B cell (primary cell): ENCODE results near the gene MAN1B1. TPM values are rescaled to one million over a fixed set of nuclear protein-coding genes. Genes with fewer than 3 reads are reported as not detected.

Experiments
- ATAC-seq: fragments of 200-7000 bp; cut with Tn5 transposase; one replicate; pipeline ENCODE4 v1.10.0; 2021; ENCODE audit warnings: low read depth, mild to moderate bottlenecking, moderate number of reproducible peaks, moderate library complexity
- CTCF ChIA-PET: fragments of 350-600 bp; sonication (Branson Sonifier 250); formaldehyde crosslinking; loops from one replicate; lab custom pipeline; 2021; ENCODE audit warnings: antibody characterized with exemption, inconsistent platforms; lab: Charles Lee
- POLR2A ChIA-PET: fragments of 350-600 bp; sonication (Branson Sonifier 250); formaldehyde crosslinking; loops from one replicate; lab custom pipeline; 2021; ENCODE audit warnings: antibody characterized with exemption; lab: Charles Lee
- DNase-seq: peaks from one replicate; pipeline ENCODE4 v3.0.0; 2013
- H2AFZ ChIP-seq: 2 replicates; pipeline ENCODE4 v1.6.1; 2012; ENCODE audit warnings: mild to moderate bottlenecking, low read depth, low read length; ENCODE audit not compliant: insufficient read depth, poor library complexity, severe bottlenecking
- H3K27ac ChIP-seq, 2 donors: 1 replicate in 1 of 2; 2 replicates in 1 of 2; pipeline ENCODE4 v1.5.1; 2012 to 2013; ENCODE audit warnings: low read length in 2 of 2, mild to moderate bottlenecking in 2 of 2, moderate library complexity in 1 of 2
- H3K27me3 ChIP-seq, 4 experiments: fragments of 200-600 bp in 1 of 4; sonication (generic) in 1 of 4; replicated peaks in 1 of 4; 1 replicate in 2 of 4; 2 replicates in 2 of 4; pipeline versions ENCODE4 v1.6.1 to v1.7.0; 2013 to 2016; ENCODE audit warnings: low read length in 3 of 4, mild to moderate bottlenecking in 2 of 4, mixed read lengths in 1 of 4, moderate library complexity in 1 of 4; ENCODE audit not compliant: insufficient read depth in 4 of 4, control insufficient read depth in 3 of 4; ENCODE audit errors: control extremely low read depth in 1 of 4
- H3K36me3 ChIP-seq, 2 experiments: replicated peaks in 1 of 2; 1 replicate in 1 of 2; 2 replicates in 1 of 2; pipeline versions ENCODE4 v1.6.1 to v1.7.1; 2013; ENCODE audit warnings: low read length in 1 of 2; ENCODE audit not compliant: insufficient read depth in 2 of 2, control insufficient read depth in 1 of 2; ENCODE audit errors: control extremely low read depth in 1 of 2, extremely low read depth in 1 of 2
- H3K4me1 ChIP-seq, 2 donors: fragments of 200-600 bp in 1 of 2; sonication (generic) in 1 of 2; 1 replicate in 1 of 2; 2 replicates in 1 of 2; pipeline versions ENCODE4 v1.5.1 to v1.6.1; 2013 to 2017; ENCODE audit warnings: low read length in 2 of 2; ENCODE audit not compliant: control insufficient read depth in 2 of 2, insufficient read depth in 2 of 2
- H3K4me2 ChIP-seq: replicated peaks from 2 replicates; pipeline ENCODE3; 2012; ENCODE audit warnings: mild to moderate bottlenecking, low read depth, low read length; ENCODE audit not compliant: poor library complexity, severe bottlenecking
- H3K4me3 ChIP-seq, 5 experiments: fragments of 200-600 bp in 1 of 5; sonication (generic) in 1 of 5; 1 replicate in 3 of 5; 2 replicates in 2 of 5; pipeline versions ENCODE4 v1.5.1 to v1.7.0; 2011 to 2016; ENCODE audit warnings: low read length in 4 of 5, mild to moderate bottlenecking in 4 of 5, low read depth in 2 of 5, control low read depth in 1 of 5, moderate library complexity in 1 of 5; ENCODE audit not compliant: insufficient read depth in 1 of 5; ENCODE audit errors: control extremely low read depth in 1 of 5, extremely low read depth in 1 of 5
- H3K79me2 ChIP-seq: fragments of 200-600 bp; sonication (generic); one replicate; pipeline ENCODE4 v1.6.0; 2016; ENCODE audit warnings: low read length; ENCODE audit not compliant: control insufficient read depth, insufficient read depth
- H3K9ac ChIP-seq: fragments of 200-600 bp; sonication (generic); 2 replicates; pipeline ENCODE4 v1.6.1; 2017; ENCODE audit warnings: mild to moderate bottlenecking, low read length, moderate library complexity
- H3K9me3 ChIP-seq, 3 donors: one replicate each; pipeline versions ENCODE4 v1.6.1 to v1.7.1; 2013; ENCODE audit warnings: low read length in 2 of 3; ENCODE audit not compliant: control insufficient read depth in 2 of 3, insufficient read depth in 1 of 3; ENCODE audit errors: control extremely low read depth in 1 of 3
- H4K20me1 ChIP-seq: 2 replicates; pipeline ENCODE4 v1.6.0; 2012; ENCODE audit warnings: mild to moderate bottlenecking, low read length; ENCODE audit not compliant: insufficient read depth, control insufficient read depth, poor library complexity, severe bottlenecking
- H3K27ac Mint-ChIP-seq: one replicate; pipeline ENCODE4 v1.8.0; 2021; ENCODE audit warnings: mixed read lengths
- H3K27me3 Mint-ChIP-seq: one replicate; pipeline ENCODE4 v1.8.0; 2021; ENCODE audit warnings: mixed read lengths
- H3K4me1 Mint-ChIP-seq: one replicate; pipeline ENCODE4 v1.8.0; 2021; ENCODE audit warnings: mixed read lengths
- H3K4me3 Mint-ChIP-seq: one replicate; pipeline ENCODE4 v1.8.0; 2021; ENCODE audit warnings: mixed read lengths
- H3K9me3 Mint-ChIP-seq: one replicate; pipeline ENCODE4 v1.8.0; 2022; ENCODE audit warnings: mixed read lengths; ENCODE audit not compliant: insufficient read depth
- CTCF ChIP-seq: fragments of 200-600 bp; IDR thresholded peaks from one replicate; pipeline ENCODE4 v1.8.0; 2022; ENCODE audit warnings: antibody characterized with exemption, mild to moderate bottlenecking
- EZH2 ChIP-seq: IDR thresholded peaks from 2 replicates; pipeline ENCODE4 v1.6.1; 2012; ENCODE audit warnings: borderline replicate concordance, low read depth, mild to moderate bottlenecking, moderate library complexity, low read length; ENCODE audit not compliant: insufficient read depth, poor library complexity, severe bottlenecking
- WGBS: methylation state at CpG from one replicate; pipeline ENCODE4 v1.1.5; 2013; ENCODE audit warnings: missing lambda C conversion rate; ENCODE audit not compliant: insufficient coverage; 5-methylcytosine and 5-hydroxymethylcytosine counted together
- intact Hi-C: fragments of 100-400 bp; cut with micrococcal nuclease; formaldehyde crosslinking; loops from one replicate; pipeline ENCODE4 v1.10.0; 2022
- polyA minus RNA-seq: library from RNA; depleted of rRNA, polyadenylated mRNA; stranded (reverse); fragments of >200 nt; gene quantifications from 2 replicates; pipeline ENCODE4 v1.2.3, GENCODE V29; 2012
- polyA plus RNA-seq: library from polyadenylated mRNA; depleted of rRNA; stranded (reverse); fragments of >200 nt; gene quantifications from 2 replicates; pipeline ENCODE4 v1.2.3, GENCODE V29; 2012
- total RNA-seq, 2 donors: library from RNA; stranded (reverse); fragments of 120-200 nt in 1 of 2; gene quantifications; 1 replicate in 1 of 2; 2 replicates in 1 of 2; pipeline versions ENCODE4 v1.2.3 to v1.2.4, GENCODE V29; 2013 to 2022

Gene MAN1B1
- total RNA-seq (68.4 and 80.9 TPM in 2 replicates), polyA plus RNA-seq (47.0 and 53.1 TPM in 2 replicates), polyA minus RNA-seq (35.4 and 40.0 TPM in 2 replicates)
- total RNA-seq (2013) = 35.4 TPM

GRCh38 chr9:137086531-137087408 lies at the start of gene MAN1B1:
Gene MAN1B1 (plus strand): TSS chr9:137086985. CDS start chr9:137087000, 15 bp downstream.
- intact Hi-C loops = loop anchor here (1.0 to 5.0 kb wide), 8 partner anchors 9 to 604 kb away; partner anchors contain the start of genes DPP7, SAPCD2, SEC16A and TMEM141

More at GRCh38 chr9:137086531-137087408, at the start of gene MAN1B1:
- no peaks in the 10 kb centered on the region for H3K27me3 Mint-ChIP-seq
- peak within 1 kb of the TSS; percentile 98 for H3K27ac Mint-ChIP-seq
- H3K27me3 ChIP-seq = no peaks in the 10 kb centered on the region
- peak within 1 kb of the TSS; percentile 97 for H3K4me3 Mint-ChIP-seq
- ATAC-seq = peak; percentile 79
- peak within 1 kb of the TSS; percentile 88 to 97 for H3K27ac ChIP-seq
- peak within 1 kb of the TSS; percentile 96 for H3K4me2 ChIP-seq
- peak within 1 kb of the TSS; percentile 42 to 83 (median 74) for H3K4me3 ChIP-seq
- peaks cover 2 to 20% of the 10 kb centered on the region in 2 experiments for H3K36me3 ChIP-seq
- TF ChIP-seq CTCF (no peak), EZH2 (no peak)
- peaks cover 40% of the 10 kb centered on the region for H3K4me1 Mint-ChIP-seq
- ChIA-PET POLR2A (interaction anchor here (0.6 to 2.8 kb wide), 19 partner anchors 9 to 375 kb away, joined by 3 to 19 read pairs (median 3); partner anchors contain the start of genes DPP7, NELFB, SAPCD2 and SSNA1), CTCF (interaction anchor here (0.7 to 2.8 kb wide), 16 partner anchors 9 to 321 kb away, joined by 3 to 19 read pairs (median 5); partner anchors contain the start of genes NPDC1, NRARP, RNF224 and SAPCD2)
- H2AFZ ChIP-seq = peak within 1 kb of the TSS; percentile 77
- no peaks in the 10 kb centered on the region for H3K9me3 ChIP-seq
- peak; percentile 100 for DNase-seq
- H4K20me1 ChIP-seq = no peaks in the 10 kb centered on the region
- peaks cover 18 to 41% of the 10 kb centered on the region in 2 donors for H3K4me1 ChIP-seq
- WGBS = under 1% methylated on average over 95 of the region's 101 CpGs
- no peaks in the 10 kb centered on the region for H3K9me3 Mint-ChIP-seq
- H3K9ac ChIP-seq = peak within 1 kb of the TSS; percentile 96
- peaks cover 24% of the 10 kb centered on the region for H3K79me2 ChIP-seq
